Natural killer cell treated with Interleukin-12 subunit alpha and Interleukin-12 subunit beta and Interleukin-15 and Interleukin-18, amount 100 ng/mL, for 72 hours (primary cell): ENCODE measurements around the gene BCAR3. TPM values are rescaled to one million over a fixed set of nuclear protein-coding genes. Genes with fewer than 3 reads are reported as not detected.
"Not testable (repeated sequence)": the region's sequence is repeated elsewhere in the genome, so short reads cannot be mapped to it uniquely, and the experiment has no call there.

Source experiments
- ATAC-seq, 2 donors: fragments of 150-1000 bp; cut with Tn5 transposase in 1 of 2; sonication (Bioruptor Pico), chemical (Tn5 transposase) in 1 of 2; 2 replicates each; pipeline ENCODE4 v1.10.0; 2021
- DNase-seq: peaks from one replicate; pipeline ENCODE4 v3.0.0; 2022; ENCODE audit warnings: low spot score
- H3K27ac Mint-ChIP-seq, 2 donors: 1 replicate in 1 of 2; 2 replicates in 1 of 2; pipeline ENCODE4 v1.8.0; 2022; ENCODE audit warnings: mixed read lengths in 2 of 2, mild to moderate bottlenecking in 1 of 2, moderate library complexity in 1 of 2
- H3K27me3 Mint-ChIP-seq, 2 donors: 1 replicate in 1 of 2; 2 replicates in 1 of 2; pipeline ENCODE4 v1.8.0; 2022; ENCODE audit warnings: mixed read lengths in 2 of 2
- H3K36me3 Mint-ChIP-seq: one replicate; pipeline ENCODE4 v1.8.0; 2022; ENCODE audit warnings: mixed read lengths
- H3K4me1 Mint-ChIP-seq, 2 donors: 1 replicate in 1 of 2; 2 replicates in 1 of 2; pipeline ENCODE4 v1.8.0; 2022; ENCODE audit warnings: low read depth in 2 of 2, mixed read lengths in 2 of 2, mild to moderate bottlenecking in 1 of 2
- H3K4me3 Mint-ChIP-seq: one replicate; pipeline ENCODE4 v1.8.0; 2022; ENCODE audit warnings: mixed read lengths
- H3K9me3 Mint-ChIP-seq: 2 replicates; pipeline ENCODE4 v1.8.0; 2022; ENCODE audit warnings: mixed read lengths
- total RNA-seq, 2 donors: library from RNA; stranded (reverse); gene quantifications; one replicate each; pipeline ENCODE4 v1.2.3, GENCODE V29; 2022

The BCAR3 gene
- total RNA-seq, 2 donors from 2014 or later, result 10.8 to 30.8 TPM

DNA sequence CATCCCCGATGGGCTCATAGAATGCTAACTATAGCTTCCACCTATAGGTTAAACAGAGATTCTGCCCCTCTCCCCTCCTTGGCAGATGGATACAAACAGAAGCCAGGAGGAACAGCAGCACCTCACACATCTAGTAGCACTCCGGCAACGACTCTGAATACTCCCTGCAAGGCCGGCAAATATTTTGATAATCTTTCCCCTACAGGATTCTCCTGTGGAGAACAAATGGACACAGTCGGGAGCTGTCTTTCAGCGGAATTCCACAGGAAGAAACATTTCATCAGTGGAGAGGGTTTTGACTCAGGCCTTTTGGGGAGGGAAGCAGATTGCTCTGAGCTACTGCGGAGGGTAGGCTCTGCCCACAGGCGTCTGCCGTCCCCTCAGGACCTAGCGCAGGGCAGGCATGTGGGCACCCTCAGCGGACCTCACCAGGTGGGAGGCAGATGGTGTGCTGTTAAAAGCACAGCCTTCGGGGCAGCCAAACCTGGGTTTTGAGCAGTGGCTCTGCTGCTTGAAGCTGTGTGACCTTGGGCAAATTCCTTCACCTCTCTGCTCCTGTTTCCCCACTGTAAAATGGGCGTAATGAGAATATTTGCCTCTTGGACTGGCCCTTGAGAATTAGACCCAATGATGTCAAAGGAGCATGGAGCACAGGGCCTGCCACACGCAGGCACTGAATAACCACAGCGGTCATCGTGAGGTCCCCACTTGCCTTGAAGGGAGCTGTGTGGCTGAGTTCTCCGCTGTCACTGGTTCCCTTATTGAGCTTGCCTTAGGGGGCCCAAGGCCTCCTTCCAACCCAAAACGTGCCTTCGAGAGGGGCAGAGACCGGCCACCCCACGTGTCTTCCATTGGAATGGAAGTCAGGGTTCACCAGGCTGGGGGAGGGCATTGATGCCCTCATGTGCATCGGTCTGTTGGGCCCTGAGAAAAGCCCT, 19.2 kb upstream of the BCAR3 start:
- peak overlapping the region in 1 of 2 donors; percentile 22 for H3K27ac Mint-ChIP-seq

GRCh38 chr1:93699503-93700168, 18.0 kb upstream of the BCAR3 start:
- Mint-ChIP-seq H3K27ac (peak overlapping the region in 1 of 2 donors; percentile 22), H3K9me3 (no peaks in the 10 kb centered on the region), H3K27me3 (no peaks in the 10 kb centered on the region), H3K4me1 (peaks cover 0 to 5% of the 10 kb centered on the region in 2 donors), H3K4me3 (no peak overlapping the region), H3K36me3 (no peaks in the 10 kb centered on the region)
- ATAC-seq, result no peak
- DNase-seq, result no peak

More for the DNA sequence above, 19.2 kb upstream of the BCAR3 start:
- peaks cover 0 to 5% of the 10 kb centered on the region in 2 donors for H3K4me1 Mint-ChIP-seq
- no peaks in the 10 kb centered on the region for H3K27me3 Mint-ChIP-seq
- H3K36me3 Mint-ChIP-seq, result no peaks in the 10 kb centered on the region
- ATAC-seq (no peak), DNase-seq (no peak)
- no peaks in the 10 kb centered on the region for H3K9me3 Mint-ChIP-seq
- no peak overlapping the region for H3K4me3 Mint-ChIP-seq

- H3K27ac Mint-ChIP-seq, result no peak overlapping the region
- H3K4me3 Mint-ChIP-seq, result no peak overlapping the region
- no peak for DNase-seq
Observed at GRCh38 chr1:93699049-93699384, 17.4 kb upstream of the BCAR3 start.

GRCh38 chr1:93698329-93699048, 16.9 kb upstream of the BCAR3 start:
- Mint-ChIP-seq H3K9me3 (no peaks in the 10 kb centered on the region), H3K27me3 (no peaks in the 10 kb centered on the region), H3K36me3 (no peaks in the 10 kb centered on the region), H3K4me1 (no peaks in the 10 kb centered on the region), H3K27ac (no peak overlapping the region), H3K4me3 (no peak overlapping the region)
- ATAC-seq, result no peak
- DNase-seq, result no peak

More at GRCh38 chr1:93699049-93699384, 17.4 kb upstream of the BCAR3 start:
- H3K9me3 Mint-ChIP-seq, result no peaks in the 10 kb centered on the region
- H3K36me3 Mint-ChIP-seq, result no peaks in the 10 kb centered on the region
- peaks cover 0 to 2% of the 10 kb centered on the region in 2 donors for H3K4me1 Mint-ChIP-seq
- H3K27me3 Mint-ChIP-seq, result no peaks in the 10 kb centered on the region
- no peak for ATAC-seq

DNA sequence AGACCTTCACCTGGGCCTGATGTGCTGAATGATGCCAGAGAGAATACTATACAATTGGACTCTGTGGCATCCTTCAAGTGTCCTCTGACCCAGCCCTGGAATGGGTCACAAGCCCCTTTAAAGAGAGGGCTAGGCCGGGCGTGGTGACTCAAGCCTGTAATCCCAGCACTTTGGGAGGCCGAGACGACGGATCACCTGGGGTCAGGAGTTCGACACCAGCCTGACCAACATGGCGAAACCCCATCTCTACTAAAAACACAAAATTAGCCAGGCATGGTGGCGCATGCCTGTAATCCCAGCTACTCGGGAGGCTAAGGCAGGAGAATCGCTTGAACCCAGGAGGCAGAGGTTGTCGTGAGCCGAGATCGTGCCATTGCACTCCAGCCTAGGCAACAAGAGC, 15.9 kb upstream of the BCAR3 start:
- H3K27me3 Mint-ChIP-seq, H3K36me3 Mint-ChIP-seq, H3K27ac Mint-ChIP-seq, H3K9me3 Mint-ChIP-seq, H3K4me1 Mint-ChIP-seq, H3K4me3 Mint-ChIP-seq, DNase-seq, ATAC-seq: not testable (repeated sequence)

DNA sequence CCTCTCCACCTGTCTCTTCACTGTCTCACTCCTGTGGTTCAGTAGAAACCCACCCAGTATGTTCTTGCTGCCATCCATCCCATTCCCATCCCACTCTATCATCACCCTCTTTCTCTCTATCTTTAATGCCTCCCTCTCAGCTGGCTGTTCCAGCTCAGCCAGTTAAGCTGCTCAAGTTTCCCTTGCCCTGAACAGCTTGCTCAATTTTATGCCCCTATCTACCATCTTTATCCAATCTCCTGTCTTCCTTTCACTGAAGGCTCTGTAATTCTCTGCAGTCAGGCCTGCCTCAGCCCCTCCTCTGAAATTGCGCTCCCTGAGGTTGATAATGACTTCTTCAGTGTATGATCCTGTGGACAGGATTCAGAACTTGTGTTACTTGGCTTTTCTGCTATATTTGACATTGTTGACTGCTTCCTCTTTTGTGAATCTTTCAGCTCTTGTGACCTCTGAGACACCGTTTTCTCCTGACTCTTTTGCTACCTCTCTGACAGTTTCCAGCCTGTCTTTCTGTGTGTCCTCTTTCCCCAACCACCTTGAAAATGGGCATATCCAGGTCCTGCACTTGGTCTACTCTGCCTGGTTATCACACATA, 13.9 kb upstream of the BCAR3 start:
- Mint-ChIP-seq H3K36me3 (no peaks in the 10 kb centered on the region), H3K4me1 (no peaks in the 10 kb centered on the region), H3K4me3 (no peak overlapping the region), H3K27me3 (no peaks in the 10 kb centered on the region), H3K9me3 (no peaks in the 10 kb centered on the region), H3K27ac (no peak overlapping the region)
- ATAC-seq (no peak), DNase-seq (no peak)

DNA sequence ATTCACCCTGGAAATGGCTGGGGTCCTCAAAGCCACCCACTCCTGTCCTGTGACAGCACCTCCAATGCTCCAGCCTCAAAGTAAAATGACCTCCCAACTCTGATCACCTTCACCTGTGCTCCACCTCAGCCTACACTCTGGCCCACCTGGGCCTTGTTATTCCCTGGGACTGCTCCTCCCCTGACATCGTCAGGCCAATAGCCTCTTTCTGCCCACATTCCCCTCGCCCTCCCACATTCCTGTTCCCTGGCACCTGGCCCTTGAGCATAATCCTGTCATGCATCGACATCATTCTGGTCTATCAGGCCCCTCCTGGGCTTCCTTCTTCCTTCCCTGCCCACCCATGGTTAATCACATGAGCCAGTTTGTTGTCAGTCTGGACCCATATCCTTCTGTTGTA, 13.2 kb upstream of the BCAR3 start:
- ATAC-seq (no peak), DNase-seq (no peak)
- Mint-ChIP-seq H3K27ac (no peak overlapping the region), H3K4me1 (no peaks in the 10 kb centered on the region), H3K27me3 (no peaks in the 10 kb centered on the region), H3K9me3 (no peaks in the 10 kb centered on the region), H3K4me3 (no peak overlapping the region), H3K36me3 (no peaks in the 10 kb centered on the region)

DNA sequence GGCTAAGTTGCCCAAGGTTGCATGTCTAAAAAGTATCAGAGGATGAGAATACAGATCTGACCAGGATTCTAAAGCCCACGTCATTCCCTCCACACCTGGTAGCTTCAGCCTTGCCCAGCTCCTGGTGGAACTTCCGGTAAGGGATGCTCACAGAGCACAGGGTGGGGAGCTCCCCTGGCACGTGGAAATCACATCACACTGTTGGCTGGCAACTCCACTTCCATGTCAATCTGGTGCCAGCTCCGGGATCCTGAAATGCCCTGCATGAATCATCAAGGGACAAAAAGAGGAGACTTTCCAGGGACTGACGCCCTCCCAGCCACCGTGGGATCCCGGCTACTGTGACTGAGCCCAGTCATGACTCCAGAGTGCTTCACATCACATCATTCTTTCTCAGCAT, 12.4 kb upstream of the BCAR3 start:
- no peaks in the 10 kb centered on the region for H3K9me3 Mint-ChIP-seq
- DNase-seq (no peak), ATAC-seq (no peak)
- H3K36me3 Mint-ChIP-seq, result no peaks in the 10 kb centered on the region
- no peaks in the 10 kb centered on the region for H3K27me3 Mint-ChIP-seq
- no peak overlapping the region for H3K27ac Mint-ChIP-seq
- no peak overlapping the region for H3K4me3 Mint-ChIP-seq
- no peaks in the 10 kb centered on the region for H3K4me1 Mint-ChIP-seq

DNA sequence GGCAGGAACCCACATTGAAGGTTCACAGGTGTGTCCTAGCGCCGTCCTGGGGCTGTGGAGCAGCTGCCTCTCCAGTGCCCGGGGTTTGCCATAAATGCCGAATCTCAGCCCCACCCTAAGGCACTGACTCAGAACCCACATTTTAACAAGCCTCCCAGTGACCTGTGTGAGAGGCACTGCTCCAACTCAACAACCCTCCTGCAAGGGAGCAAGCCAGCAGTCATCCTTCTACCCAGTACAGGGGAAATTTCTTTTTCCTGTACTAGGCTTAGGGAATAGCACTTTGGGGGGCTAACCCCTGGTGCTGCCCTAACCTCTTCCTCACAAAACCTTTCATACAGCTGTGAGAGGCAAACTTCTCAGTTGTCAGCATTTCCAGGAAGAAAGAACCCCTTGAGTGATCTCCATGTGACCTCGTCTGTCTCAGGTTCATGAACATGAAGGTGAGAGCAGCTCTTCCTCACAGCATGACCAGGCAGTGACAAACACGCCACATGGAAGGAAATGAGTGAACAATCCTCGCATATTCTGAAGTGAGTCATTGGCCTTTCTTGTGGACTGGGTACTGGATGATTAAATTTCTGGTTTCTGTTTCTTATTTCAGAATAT, 11.4 kb upstream of the BCAR3 start:
- H3K36me3 Mint-ChIP-seq, result no peaks in the 10 kb centered on the region
- H3K27me3 Mint-ChIP-seq, result no peaks in the 10 kb centered on the region
- ATAC-seq (peak; percentile 93 to 95), DNase-seq (peak; percentile 75)
- no peak overlapping the region for H3K27ac Mint-ChIP-seq
- H3K9me3 Mint-ChIP-seq, result no peaks in the 10 kb centered on the region
- H3K4me3 Mint-ChIP-seq, result no peak overlapping the region
- no peaks in the 10 kb centered on the region for H3K4me1 Mint-ChIP-seq

DNA sequence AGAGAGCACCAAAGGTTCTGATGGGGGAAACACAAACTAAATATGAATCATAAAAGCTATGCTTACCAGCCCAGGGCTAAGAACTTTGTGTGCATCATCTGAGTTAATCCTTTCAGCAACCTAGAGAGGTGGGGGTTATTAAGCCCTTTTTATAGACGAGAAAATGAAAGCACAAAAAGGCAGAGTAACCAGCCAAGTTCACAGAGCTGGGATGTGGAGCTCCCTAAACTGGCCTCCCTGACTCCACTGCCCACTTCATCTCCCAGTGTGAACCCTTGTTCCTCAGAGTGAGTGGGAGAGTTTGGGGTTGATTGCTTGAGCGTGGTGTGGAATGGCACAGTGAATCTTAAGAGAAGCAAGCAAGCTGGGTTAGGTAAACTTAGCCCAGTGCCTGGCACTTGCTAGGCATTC, 10.8 kb upstream of the BCAR3 start:
- no peaks in the 10 kb centered on the region for H3K4me1 Mint-ChIP-seq
- no peaks in the 10 kb centered on the region for H3K36me3 Mint-ChIP-seq
- no peaks in the 10 kb centered on the region for H3K9me3 Mint-ChIP-seq
- H3K27ac Mint-ChIP-seq, result no peak overlapping the region
- H3K27me3 Mint-ChIP-seq, result no peaks in the 10 kb centered on the region
- no peak for ATAC-seq
- no peak overlapping the region for H3K4me3 Mint-ChIP-seq
- DNase-seq, result no peak

- no peak for ATAC-seq
- H3K4me1 Mint-ChIP-seq, result no peaks in the 10 kb centered on the region
- H3K9me3 Mint-ChIP-seq, result no peaks in the 10 kb centered on the region
- no peaks in the 10 kb centered on the region for H3K36me3 Mint-ChIP-seq
- DNase-seq, result no peak
- H3K27me3 Mint-ChIP-seq, result no peaks in the 10 kb centered on the region
- H3K4me3 Mint-ChIP-seq, result no peak overlapping the region
- no peak overlapping the region for H3K27ac Mint-ChIP-seq
Observed at GRCh38 chr1:93692026-93692425, 10.4 kb upstream of the BCAR3 start.

DNA sequence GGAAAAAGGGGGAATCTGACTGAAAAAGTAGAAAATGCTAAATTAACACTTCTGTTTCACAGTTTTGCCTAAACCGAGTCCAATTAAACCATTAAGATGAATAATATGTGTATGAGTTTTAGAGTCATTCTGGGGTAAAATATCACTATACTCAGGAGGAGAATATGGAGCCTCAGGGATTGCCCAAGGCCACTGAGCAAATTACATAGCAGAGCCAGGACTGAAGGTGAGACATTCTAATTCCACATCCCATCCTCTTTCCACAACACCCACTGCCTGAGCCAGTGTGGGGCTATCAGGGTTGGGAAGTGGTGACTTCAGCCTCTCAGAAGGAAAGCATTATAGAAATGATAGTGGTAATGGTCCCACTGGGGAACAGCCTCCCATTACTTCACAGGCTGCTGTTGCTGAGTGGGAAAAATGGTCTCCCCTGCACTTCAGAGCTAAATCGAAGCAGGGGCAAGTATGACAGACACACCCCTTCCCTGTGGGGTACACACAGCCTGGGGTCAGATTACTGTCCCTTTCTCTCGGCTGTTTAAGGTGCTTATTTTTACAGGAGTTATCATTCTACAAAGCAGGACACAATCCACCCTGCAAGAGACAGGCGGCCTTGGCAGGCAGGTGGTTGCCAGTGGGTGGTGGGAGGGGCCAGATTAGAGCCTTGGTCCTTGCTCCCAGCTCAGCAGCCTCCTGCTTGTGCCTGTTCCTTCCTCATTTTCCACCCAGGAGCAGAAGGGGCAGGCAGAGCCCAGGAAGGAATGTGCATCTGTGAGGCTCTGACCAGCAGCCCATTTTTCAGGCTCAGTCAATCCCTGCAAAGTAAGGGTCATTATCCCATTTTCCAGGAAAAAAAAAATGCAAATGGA, 9.5 kb upstream of the BCAR3 start:
- no peak for ATAC-seq
- H3K27me3 Mint-ChIP-seq, result peaks cover 0 to 2% of the 10 kb centered on the region in 2 donors
- no peak for DNase-seq
- H3K9me3 Mint-ChIP-seq, result no peaks in the 10 kb centered on the region
- no peak overlapping the region for H3K4me3 Mint-ChIP-seq
- H3K36me3 Mint-ChIP-seq, result no peaks in the 10 kb centered on the region
- no peak overlapping the region for H3K27ac Mint-ChIP-seq
- no peaks in the 10 kb centered on the region for H3K4me1 Mint-ChIP-seq

GRCh38 chr1:93690341-93690740, 8.7 kb upstream of the BCAR3 start:
- no peaks in the 10 kb centered on the region for H3K36me3 Mint-ChIP-seq
- DNase-seq (no peak), ATAC-seq (no peak)
- no peaks in the 10 kb centered on the region for H3K4me1 Mint-ChIP-seq
- H3K9me3 Mint-ChIP-seq, result no peaks in the 10 kb centered on the region
- H3K4me3 Mint-ChIP-seq, result no peak overlapping the region
- peaks cover 0 to 2% of the 10 kb centered on the region in 2 donors for H3K27me3 Mint-ChIP-seq
- no peak overlapping the region for H3K27ac Mint-ChIP-seq
